ENCODE data around the gene ILKAP. TPM values are rescaled to one million over a fixed set of nuclear protein-coding genes. Genes with fewer than 3 reads are reported as not detected.

The ILKAP gene, protein sequence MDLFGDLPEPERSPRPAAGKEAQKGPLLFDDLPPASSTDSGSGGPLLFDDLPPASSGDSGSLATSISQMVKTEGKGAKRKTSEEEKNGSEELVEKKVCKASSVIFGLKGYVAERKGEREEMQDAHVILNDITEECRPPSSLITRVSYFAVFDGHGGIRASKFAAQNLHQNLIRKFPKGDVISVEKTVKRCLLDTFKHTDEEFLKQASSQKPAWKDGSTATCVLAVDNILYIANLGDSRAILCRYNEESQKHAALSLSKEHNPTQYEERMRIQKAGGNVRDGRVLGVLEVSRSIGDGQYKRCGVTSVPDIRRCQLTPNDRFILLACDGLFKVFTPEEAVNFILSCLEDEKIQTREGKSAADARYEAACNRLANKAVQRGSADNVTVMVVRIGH
- 14.2 TPM for total RNA-seq (ENCODE audit: insufficient read depth, low replicate concordance)

DNA sequence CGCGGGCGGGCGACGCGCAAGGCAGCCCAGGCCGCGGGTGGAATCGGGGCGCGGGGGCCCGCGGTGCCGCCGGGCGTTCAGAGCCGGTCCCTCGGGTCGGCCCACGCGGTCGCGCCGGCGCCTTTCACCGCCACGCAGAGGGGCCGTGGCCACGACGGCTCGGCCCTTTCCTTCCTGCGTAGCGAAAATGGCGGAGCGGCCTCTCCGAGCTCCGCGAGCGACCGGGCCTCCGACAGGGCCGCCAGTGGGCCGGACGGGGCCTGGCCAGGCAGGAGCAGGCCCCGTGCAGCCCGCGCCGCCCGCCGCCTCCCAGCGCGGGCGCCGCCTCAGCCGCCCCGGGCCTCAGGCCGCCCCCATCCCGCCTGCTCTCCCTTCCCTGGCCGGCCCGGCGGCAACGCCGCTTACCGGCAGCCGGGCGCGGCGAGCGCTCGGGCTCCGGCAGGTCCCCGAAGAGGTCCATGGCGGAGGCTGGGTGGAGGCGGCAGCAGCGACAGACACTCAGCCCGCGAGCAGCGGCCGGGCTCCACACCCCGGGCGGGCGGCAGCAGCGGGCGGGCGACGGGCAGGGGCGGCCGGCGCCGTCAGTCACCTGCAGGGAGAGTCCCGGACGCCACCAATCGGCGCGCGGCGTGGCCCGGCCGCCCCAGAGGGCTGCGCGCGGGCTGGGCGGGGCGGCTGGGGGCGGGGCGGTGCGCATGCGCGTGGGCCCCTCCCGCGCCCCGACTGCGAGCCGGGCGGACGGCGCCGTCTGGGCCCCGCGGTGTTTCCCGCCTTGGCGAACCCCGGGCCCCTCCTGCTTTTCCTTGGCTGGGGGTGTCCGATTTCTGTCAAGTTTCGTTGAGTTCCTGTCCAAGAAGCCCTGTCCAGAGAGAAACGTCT, at the start of gene ILKAP:
ILKAP (minus strand) TSS at position 602 of the 879 bp plus-strand sequence; CDS start at position 460, 142 bp downstream.
- DNase-seq (ENCODE audit: low spot score) = peak; percentile 88

DNA sequence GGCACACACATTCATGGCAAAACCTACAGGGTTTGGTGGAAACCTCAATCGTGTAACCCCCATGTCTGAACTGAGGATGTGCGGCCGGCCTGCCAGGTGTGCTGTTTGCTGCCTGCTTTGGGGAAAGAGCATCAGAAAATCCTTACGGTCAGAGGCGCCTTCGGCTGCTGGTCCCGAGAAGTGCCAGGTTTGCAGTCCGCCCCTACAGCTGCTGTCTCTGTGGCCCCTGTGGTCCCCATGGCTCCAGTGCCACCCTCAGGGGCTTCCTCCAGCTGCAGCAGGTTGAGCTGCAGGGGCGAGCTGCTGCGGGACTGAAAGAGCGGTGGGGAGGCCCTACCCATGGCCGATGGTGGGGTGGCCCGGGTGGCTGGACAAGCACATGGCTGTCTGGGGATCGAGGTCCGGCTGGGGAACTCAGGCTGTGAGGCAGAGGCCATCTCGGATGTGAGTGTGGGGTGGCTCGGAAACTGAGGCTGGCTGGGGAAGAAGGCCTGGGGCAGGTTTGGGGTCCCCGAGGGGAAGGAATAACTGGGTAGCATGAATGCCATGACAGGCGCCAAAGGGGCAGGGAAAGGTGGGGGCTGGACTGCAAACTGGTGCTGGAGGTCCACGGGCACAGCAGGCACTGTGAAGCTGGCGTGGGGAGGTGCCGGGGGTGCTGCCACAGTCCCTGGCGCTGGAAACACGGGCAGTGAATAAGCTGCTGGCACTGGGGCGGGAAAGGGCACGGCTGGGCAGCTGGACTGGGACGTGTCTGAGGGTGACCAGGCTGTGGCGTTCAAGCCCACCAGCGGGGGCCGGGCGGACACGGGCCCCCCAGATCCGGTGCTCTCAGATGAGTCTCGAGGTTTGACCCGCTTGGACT, 49.5 kb upstream of the ILKAP start:
- no peak for DNase-seq (ENCODE audit: low spot score)

DNA sequence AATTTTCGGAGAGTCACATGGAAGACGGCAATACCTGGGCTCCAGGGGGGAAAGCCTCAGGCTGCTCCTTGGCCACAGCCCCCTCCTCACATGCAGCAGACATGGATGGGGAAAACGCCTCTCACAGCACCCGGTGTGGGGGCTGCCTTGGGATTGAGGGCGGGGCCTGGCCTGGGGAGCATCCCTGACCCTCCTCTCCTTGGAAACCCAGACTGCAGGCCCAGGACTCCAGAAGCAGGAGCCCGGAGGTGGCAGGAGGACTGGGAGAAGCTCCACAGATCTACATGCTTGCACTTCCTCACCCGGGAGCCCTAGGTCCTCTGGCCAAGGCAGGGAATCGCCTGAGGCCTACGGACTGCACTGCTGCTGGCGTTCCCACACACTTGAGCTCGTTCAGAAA, 48.5 kb upstream of the ILKAP start:
- DNase-seq (ENCODE audit: low spot score) = no peak

DNA sequence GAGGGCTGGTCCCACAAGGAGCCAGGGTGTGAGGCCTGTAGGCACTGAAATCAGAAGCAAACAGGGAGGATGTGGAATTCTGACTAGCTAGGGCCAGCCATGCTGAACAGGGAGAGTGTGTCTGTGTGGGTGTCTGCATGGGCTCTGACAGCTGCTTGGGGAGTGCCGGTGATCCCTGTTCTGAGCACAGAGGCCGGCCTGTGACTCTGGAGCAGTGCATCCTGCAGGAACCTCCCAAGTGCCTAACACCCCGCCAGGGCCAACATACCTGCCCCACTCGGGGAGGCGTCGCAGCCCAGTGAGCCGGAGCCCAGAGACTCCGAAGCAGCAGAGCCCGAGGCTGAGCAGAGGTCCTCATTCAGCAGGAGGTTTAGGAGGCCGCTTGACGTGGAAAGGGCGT, 47.8 kb upstream of the ILKAP start:
- no peak for DNase-seq (ENCODE audit: low spot score)

DNA sequence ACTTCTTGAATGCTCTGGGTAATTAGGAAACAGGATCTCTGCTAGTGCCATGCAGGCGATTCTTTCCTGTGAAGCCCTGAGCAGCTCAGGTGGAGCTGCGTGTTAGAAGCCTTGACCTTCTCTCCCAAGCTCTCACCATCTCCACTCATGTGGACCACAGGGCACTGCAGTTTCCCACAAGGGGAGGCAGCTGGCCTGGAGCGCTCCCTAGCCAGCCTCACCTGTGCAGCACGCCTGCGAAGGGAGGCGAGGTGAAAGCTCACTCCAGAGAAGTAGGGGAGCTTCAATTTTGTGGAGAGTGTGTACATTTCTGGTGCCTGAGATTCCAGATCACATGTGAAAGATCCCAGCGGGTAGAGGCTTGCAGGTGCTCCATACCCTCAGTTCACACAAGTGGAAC, 47.4 kb upstream of the ILKAP start:
- DNase-seq (ENCODE audit: low spot score) = no peak

GRCh38 chr2:238247841-238248453, 44.5 kb upstream of the ILKAP start:
- DNase-seq (ENCODE audit: low spot score) = no peak

DNA sequence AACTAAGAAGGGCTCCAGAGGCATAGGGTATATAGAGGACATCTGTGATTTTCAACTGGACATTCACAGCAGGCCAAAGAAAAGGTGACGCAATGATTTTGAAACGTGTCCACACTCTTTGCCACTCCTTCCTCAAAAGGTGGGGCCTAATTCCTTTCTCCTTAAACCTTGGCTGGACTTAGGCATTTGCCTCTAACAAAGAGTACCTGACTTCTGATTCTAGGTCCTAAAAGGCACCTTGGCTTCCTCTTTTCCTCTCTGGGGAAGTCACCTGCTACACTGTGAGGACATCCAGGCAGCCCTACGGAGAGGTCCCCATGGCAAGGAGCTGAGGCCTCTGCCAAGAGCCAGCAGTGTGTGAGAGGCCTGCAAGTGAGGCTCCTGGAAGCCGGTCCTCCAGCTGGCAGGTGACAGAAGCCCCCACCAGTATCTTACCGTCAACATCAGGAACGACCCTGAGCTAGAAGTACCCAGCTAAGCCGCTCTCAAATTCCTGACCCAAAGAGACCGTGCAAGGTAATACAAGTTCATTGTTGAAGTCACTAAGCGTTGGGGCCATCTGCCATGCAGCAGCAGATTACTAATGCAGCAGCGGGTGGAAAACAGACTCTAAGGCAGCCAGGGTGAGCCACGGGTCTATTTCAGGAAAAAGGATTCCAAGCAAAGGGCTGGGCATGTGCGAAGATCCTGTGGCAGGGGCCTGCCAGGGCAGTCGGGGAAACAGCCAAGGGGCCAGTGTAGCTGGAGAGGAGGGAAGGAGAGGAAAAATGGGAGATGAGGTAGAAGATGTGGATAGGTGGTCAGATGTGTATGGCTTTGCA, 43.7 kb upstream of the ILKAP start:
- no peak for DNase-seq (ENCODE audit: low spot score)

GRCh38 chr2:238244151-238244550, 40.7 kb upstream of the ILKAP start:
- no peak for DNase-seq (ENCODE audit: low spot score)

- DNase-seq (ENCODE audit: low spot score) = peak; percentile 49
Measured at GRCh38 chr2:238243496-238244076, 40.1 kb upstream of the ILKAP start.

GRCh38 chr2:238242731-238243495, 39.4 kb upstream of the ILKAP start:
- DNase-seq (ENCODE audit: low spot score) = peak; percentile 70

GRCh38 chr2:238241970-238242369, 38.5 kb upstream of the ILKAP start:
- DNase-seq (ENCODE audit: low spot score) = no peak

DNA sequence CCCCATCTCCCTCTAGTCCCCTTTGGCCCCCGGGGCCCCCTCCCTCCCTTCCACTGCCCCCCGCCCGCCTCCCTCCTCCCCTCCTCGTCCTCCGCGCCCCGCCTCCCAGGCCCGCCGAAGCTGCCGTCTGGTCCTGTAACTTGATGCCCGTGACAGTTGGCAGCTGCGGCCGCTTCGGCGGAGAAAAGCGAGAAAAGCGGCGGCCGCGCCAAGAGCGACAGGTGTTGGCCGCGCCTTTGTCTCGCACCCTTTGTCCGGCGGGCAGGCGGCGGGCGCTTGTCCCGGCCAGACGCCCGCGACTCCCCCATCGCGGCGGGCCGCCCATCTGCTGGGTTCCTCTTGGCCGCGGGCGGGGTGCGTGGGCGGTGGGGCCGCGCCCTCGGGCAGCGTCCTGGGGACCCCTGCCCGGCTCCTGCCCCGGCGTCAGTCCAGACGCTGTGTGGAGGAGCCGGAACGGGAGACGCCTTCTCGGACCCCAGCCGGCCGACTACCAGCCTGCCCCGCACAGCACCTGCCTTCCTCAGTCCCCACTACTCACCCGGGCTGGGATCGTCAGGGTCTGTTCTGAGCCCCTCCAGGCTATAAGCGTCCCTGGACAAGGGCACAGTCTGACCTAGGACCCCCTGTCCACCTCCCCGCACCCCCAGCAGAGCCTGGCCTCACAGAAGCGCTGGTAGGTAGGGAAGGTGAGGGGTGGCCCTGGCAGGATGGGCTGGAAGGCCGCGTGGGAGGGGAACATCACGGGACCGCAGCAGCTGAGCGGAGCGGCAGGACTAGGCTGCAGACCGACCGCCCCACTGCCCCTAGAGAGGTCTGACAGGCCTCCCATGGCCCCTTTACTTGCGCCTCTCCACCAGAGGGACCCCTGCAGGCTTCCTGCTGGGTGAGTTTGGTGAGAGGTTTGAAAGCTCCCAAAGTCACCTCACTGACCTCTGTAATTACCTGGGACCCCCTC, 37.5 kb upstream of the ILKAP start:
- DNase-seq (ENCODE audit: low spot score) = no peak

DNA sequence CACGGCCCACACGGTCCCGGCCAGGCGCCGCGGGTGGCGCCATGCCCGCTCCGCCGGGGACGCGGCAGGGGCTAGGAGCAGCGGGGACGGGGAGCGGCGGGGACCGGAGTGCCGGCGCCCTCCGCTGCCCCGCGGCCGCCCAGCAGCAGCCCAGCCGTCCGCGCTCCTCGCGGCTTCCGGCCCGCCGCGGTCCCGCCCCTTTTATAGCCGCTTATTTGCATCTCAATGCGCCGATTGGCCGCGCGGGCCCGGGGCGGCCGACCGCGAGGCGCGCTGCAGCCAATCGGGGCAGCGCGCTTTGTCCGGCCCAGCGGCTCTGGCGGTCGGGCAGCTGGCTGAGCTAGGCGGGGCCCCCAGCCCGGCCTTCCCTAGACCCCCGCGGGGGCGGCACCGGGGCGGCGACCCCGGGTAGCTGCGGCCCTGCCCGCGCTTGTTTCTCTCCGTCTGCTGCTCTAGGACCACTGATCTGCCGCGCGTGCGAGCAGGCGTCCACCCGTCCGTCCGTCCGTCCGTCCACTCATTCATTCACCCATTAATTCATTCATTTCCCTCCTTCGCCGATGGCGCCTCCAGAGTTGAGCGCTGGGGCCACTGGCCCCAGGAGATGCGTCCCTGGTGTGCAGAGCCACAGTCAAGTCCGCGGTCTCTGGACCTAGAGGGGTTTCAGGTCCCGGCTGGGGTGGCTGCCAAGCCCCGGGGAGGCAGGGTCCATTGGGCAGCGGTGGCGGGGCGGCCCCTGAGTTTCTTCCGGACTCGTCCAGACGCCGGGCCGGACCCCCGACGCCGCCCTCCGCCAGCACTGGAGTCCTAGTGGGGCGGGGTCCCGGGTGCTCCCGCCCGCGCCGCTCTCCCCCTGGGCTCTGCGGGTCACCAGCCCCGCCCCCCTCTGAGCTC, 36.6 kb upstream of the ILKAP start, which contains the start of gene HES6:
HES6 (minus strand) TSS at position 176 of the 894 bp plus-strand sequence; CDS start at position 43, 133 bp downstream.
- peak; percentile 91 for DNase-seq (ENCODE audit: low spot score)

DNA sequence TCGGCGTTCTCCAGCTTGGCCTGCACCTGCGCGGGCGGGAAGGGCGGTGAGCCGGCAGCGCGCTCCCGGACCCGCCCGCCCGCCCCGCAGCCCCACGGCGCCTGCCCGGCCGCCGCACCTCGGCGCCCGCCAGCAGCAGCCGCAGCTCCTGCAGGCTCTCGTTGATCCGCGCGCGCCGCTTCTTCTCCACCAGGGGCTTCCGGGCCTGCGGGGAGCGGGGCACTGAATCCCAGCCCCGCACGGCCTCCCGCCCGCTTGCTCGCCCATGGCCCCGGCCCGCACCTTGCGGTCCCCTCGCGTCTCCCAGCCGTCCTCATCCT, 36.0 kb upstream of the ILKAP start:
- DNase-seq (ENCODE audit: low spot score) = no peak

GRCh38 chr2:238238766-238239542, 35.5 kb upstream of the ILKAP start:
- DNase-seq (ENCODE audit: low spot score) = no peak

GRCh38 chr2:238238311-238238765, 34.8 kb upstream of the ILKAP start:
- DNase-seq (ENCODE audit: low spot score) = no peak
